Measurements from ENCODE around the gene CDH10.

Gene CDH10

DNA sequence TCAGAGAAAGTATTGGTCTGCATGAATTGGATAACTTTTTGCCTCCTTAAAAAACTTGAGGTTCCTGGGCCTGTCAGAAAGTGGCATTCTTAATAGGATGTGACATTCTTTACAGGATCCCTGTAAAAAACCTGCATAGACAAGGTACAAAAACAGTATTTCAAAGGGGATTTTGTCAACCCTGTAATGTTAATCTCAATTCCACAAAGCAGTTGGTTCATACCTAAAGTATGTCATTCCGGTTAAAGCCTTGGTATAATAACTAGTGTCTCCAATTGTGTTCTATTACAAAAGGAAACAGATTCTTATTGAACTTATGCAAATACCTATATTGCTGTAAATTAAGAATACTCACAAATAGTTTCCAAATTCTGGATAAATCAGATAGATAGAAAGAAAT is 169.7 kb downstream of the CDH10 start:
- no peak for DNase-seq

DNA sequence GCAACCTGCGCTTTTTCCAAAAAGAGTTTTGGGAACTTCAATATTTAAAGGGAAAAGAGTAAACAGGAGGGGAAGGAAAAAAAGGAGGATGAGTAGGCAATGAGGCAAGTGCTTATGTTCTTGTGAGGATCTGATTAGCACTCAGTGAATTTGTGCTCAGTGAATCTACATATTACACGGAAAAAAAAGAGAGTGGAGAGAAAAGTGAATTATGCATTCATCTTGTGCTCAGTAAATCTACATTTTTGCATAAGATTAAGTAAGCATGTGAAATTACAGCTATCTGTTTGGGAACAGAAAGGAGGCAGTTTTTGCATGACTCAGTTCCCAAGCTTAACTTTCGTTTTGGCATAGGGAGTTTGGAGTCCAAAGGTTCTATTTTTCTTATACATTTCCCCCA is 170.1 kb downstream of the CDH10 start:
- DNase-seq = no peak

GRCh38 chr5:24472518-24472917 is 172.3 kb downstream of the CDH10 start:
- DNase-seq = no peak

DNA sequence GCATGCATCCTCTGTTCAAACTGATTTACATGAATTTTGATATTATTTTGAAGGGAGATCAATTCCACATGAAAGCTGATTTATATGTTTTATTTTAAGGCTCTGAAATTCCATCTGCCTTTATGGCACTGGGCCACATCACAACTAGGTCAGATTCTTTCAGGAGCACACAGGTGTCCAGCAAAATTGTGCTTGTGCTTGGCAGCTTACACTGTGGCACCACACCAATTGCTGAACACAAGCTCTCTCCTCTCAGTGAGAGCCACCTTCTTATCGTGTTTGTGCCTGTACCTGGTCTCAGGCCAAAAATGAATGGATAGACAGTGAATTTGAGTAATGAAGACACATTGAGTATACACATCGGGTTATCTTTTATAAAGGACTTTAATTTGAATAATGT is 200.4 kb downstream of the CDH10 start:
- no peak for DNase-seq

DNA sequence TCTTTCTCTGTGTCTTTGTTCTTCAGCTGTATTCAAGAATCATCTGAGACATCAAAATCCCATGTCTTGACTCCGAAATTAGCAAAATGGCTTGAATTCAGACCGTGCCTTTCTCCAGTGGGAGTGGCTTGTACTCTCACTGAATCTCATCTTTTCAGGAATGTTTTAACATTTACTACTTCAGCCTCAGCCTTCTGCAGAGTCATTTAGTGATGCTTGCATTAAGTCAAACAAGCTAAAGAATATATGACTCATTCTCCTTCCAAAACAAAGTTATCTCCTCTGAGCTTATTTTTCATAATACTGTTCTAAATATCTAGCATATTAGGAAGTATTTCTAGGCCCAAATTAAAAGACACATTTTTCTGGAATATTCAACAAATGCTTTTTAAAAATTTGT is 205.3 kb downstream of the CDH10 start:
- DNase-seq = no peak

Data from bone marrow (tissue), 2 donors.